Activated T-helper 17 cell treated with anti-CD3 and anti-CD28 coated beads, Interleukin-2, amount 50 U/mL, for 72 hours (primary cell): ENCODE data around the gene NRP1. TPM values are rescaled to one million over a fixed set of nuclear protein-coding genes. Genes with fewer than 3 reads are reported as not detected.
A peak's percentile ranks its signal among the peaks of the same experiment; 100 is the strongest.

ENCODE experiments used
- ATAC-seq: fragments of 150-1000 bp; cut with Tn5 transposase; replicated peaks from 2 replicates; pipeline ENCODE4 v1.10.0; 2021; ENCODE audit warnings: mild to moderate bottlenecking, moderate library complexity
- H3K27ac Mint-ChIP-seq: one replicate; pipeline ENCODE4 v1.8.0; 2022; ENCODE audit warnings: mixed read lengths
- H3K27me3 Mint-ChIP-seq: one replicate; pipeline ENCODE4 v1.8.0; 2022; ENCODE audit warnings: mixed read lengths
- H3K36me3 Mint-ChIP-seq: one replicate; pipeline ENCODE4 v1.8.0; 2022; ENCODE audit warnings: low read depth, mild to moderate bottlenecking, mixed read lengths
- H3K4me1 Mint-ChIP-seq: one replicate; pipeline ENCODE4 v1.8.0; 2022; ENCODE audit warnings: mixed read lengths
- H3K4me3 Mint-ChIP-seq: one replicate; pipeline ENCODE4 v1.8.0; 2022; ENCODE audit warnings: mild to moderate bottlenecking, mixed read lengths
- H3K9me3 Mint-ChIP-seq: one replicate; pipeline ENCODE4 v1.8.0; 2022; ENCODE audit warnings: mixed read lengths
- total RNA-seq, 2 donors: library from RNA; stranded (reverse); gene quantifications; one replicate each; pipeline ENCODE4 v1.2.3, GENCODE V29; 2022

The NRP1 gene
- total RNA-seq, 2 donors from 2014 or later, result 0.90 to 1.2 TPM

DNA sequence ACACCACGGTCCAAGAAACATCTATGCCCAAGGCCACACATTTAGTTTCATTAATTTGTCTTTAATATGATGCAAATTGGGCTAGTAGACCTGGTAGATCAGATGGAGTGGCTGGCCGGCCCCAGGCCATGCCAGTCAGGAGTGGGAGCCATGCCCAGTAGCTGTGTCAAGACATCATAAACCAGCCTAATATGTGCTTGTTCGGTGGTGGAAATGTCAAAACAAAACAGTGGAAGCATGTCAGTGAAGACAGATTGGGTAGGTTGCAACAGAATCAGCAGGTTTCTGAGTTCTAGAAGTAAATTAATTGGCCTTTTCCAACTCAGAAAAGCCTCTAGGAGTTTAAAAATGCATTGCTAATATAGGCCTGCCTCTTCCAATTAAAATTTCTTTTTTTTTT is 124.7 kb downstream of the NRP1 start:
- Mint-ChIP-seq H3K27ac (no peak overlapping the region), H3K27me3 (peaks cover 3% of the 10 kb centered on the region), H3K9me3 (peaks cover 6% of the 10 kb centered on the region), H3K36me3 (no peaks in the 10 kb centered on the region), H3K4me3 (no peak overlapping the region), H3K4me1 (peaks cover 7% of the 10 kb centered on the region)
- ATAC-seq, result no peak

DNA sequence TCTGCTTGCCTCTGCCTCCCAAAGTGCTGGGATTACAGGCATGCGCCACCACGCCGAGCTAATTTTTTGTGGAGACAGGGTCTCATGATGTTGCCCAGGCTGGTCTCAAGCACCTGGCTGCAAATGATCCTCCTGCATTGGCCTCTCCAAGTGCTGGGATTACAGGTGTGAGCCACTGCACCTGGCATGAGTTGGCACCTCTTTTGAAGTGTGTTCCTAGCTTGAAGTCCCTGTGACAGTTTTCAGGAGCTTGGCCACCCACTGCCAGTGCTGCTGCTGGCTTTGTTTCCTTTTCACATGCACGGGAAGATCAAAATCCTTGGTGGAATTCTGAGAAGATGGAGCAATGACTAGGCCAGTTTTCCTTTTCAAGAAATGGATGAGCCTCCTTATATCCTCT is 126.3 kb downstream of the NRP1 start:
- Mint-ChIP-seq H3K4me3 (no peak overlapping the region), H3K9me3 (no peaks in the 10 kb centered on the region), H3K36me3 (no peaks in the 10 kb centered on the region), H3K4me1 (no peaks in the 10 kb centered on the region), H3K27me3 (peaks cover 3% of the 10 kb centered on the region), H3K27ac (no peak overlapping the region)
- ATAC-seq, result no peak

DNA sequence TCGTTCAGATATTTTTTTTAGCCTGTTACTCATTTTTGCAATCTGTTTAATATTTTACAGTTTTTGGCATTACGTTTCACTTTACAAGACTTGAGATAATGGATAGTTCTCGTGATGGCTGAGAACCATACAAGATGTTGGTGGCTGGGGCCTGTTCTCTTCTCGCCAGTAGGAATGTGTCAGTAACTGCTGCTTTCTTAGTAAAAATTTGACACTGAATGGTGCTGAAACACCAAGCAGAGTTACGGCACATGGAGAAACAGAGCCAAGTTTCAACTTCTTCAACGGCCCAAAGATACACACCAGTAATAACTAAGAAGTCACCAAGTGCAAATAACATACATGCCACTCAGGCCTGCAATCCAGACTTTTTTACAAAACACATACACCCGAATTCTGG is 130.4 kb downstream of the NRP1 start:
- Mint-ChIP-seq H3K27ac (no peak overlapping the region), H3K9me3 (no peaks in the 10 kb centered on the region), H3K27me3 (peaks cover 3% of the 10 kb centered on the region), H3K36me3 (no peaks in the 10 kb centered on the region), H3K4me1 (no peaks in the 10 kb centered on the region), H3K4me3 (no peak overlapping the region)
- no peak for ATAC-seq

DNA sequence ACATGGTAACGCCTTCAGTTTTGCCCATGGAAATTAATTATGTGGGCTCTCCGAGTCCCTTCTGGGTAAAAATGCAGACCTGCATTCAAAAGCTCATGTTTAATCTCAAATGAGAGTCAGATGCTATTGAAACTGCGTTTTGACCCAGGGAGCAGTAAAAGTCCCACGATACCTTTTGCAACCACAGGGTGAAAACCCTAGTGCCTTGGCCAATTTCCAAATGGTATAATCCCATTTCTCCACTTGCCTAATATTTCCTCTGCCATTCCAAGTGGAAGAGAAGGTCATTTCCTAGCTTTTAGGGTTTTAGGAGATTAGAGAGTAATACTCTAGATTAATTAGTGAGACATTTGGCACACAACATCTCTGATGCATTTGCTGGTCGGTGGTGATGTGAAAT is 132.5 kb downstream of the NRP1 start:
- Mint-ChIP-seq H3K27ac (no peak overlapping the region), H3K9me3 (no peaks in the 10 kb centered on the region), H3K4me3 (no peak overlapping the region), H3K27me3 (peaks cover 3% of the 10 kb centered on the region), H3K36me3 (no peaks in the 10 kb centered on the region), H3K4me1 (no peaks in the 10 kb centered on the region)
- no peak for ATAC-seq

DNA sequence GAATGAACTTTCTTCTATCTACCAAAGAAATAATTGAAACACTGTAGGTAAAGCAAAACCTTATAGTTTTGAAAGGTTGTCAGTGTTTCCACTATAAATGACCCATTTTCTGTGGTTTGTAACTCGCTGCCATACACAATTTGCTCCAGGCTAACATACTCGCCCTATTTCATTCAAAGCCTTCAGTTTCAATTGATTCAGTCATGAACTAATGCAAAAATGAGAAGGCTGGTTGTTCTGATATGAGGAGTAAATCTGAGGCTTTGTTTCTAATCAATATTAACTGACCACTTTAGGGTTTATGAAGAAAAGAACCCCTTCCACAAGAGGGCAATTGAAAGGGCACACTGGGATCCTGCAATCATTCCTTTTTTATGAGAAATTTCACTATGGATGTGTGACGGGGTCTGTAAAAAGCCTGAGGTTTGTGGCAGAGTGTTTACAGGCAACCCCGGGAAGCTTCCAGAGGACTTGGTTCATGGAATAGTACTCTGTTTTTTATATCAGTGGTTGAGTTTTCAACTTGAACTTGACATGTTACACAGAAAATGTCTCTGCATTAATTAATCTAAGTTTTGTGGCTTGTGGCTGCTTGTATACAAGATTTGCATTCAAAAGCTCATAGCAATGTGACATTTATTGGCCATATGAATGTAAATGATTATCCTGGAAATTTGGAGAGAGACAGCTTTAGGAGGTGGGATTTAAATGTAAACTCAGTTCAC is 133.2 kb downstream of the NRP1 start:
- peaks cover 3% of the 10 kb centered on the region for H3K27me3 Mint-ChIP-seq
- no peaks in the 10 kb centered on the region for H3K36me3 Mint-ChIP-seq
- no peak for ATAC-seq
- no peaks in the 10 kb centered on the region for H3K9me3 Mint-ChIP-seq
- H3K4me1 Mint-ChIP-seq, result no peaks in the 10 kb centered on the region
- H3K4me3 Mint-ChIP-seq, result no peak overlapping the region
- no peak overlapping the region for H3K27ac Mint-ChIP-seq

DNA sequence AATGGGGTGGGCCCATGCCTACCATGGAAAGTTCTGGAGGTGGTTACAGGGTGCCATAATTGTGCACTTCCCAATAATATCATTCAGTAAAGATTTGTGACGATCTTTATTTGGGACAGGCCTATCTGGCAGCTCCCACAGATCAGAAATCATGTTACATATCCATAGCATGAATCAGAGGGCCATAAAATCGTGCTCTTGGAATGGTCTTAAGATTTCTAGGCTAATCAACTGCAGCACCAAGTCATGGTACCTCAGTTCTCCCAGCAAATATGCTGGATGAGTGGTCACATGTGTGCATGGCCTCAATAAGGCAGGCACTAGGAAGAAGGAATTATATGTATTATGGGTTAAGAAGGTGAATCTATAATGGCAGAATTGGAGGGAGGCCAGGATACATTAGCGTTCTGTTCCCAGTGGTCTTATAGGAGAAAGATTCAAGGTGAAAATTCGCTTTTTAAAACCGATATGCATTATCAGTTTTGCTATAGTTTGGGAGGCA is 134.7 kb downstream of the NRP1 start:
- H3K4me3 Mint-ChIP-seq, result no peak overlapping the region
- H3K27ac Mint-ChIP-seq, result no peak overlapping the region
- no peaks in the 10 kb centered on the region for H3K27me3 Mint-ChIP-seq
- H3K36me3 Mint-ChIP-seq, result no peaks in the 10 kb centered on the region
- no peaks in the 10 kb centered on the region for H3K9me3 Mint-ChIP-seq
- no peaks in the 10 kb centered on the region for H3K4me1 Mint-ChIP-seq
- ATAC-seq, result no peak

DNA sequence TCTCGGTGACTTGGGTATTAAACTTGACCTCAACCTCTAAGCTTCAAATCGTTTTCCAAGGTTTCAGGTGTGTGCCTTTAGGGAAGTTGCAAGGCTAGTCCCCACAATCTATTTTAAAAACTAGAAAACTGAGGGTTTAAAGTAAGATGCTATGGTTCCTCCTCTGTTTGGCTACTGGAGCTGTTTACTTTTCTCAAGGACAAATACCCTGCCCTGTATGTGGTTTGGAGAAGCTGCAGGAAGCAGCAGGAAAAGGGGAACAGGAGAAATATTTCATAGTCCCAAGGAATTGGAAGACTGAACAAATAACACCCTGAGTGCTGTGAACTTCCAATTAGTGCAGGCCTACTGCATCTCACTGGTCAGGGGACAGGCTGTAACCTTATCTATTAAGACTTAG is 135.9 kb downstream of the NRP1 start:
- no peaks in the 10 kb centered on the region for H3K4me1 Mint-ChIP-seq
- no peak for ATAC-seq
- no peak overlapping the region for H3K4me3 Mint-ChIP-seq
- H3K27me3 Mint-ChIP-seq, result no peaks in the 10 kb centered on the region
- H3K9me3 Mint-ChIP-seq, result no peaks in the 10 kb centered on the region
- H3K36me3 Mint-ChIP-seq, result no peaks in the 10 kb centered on the region
- H3K27ac Mint-ChIP-seq, result no peak overlapping the region

DNA sequence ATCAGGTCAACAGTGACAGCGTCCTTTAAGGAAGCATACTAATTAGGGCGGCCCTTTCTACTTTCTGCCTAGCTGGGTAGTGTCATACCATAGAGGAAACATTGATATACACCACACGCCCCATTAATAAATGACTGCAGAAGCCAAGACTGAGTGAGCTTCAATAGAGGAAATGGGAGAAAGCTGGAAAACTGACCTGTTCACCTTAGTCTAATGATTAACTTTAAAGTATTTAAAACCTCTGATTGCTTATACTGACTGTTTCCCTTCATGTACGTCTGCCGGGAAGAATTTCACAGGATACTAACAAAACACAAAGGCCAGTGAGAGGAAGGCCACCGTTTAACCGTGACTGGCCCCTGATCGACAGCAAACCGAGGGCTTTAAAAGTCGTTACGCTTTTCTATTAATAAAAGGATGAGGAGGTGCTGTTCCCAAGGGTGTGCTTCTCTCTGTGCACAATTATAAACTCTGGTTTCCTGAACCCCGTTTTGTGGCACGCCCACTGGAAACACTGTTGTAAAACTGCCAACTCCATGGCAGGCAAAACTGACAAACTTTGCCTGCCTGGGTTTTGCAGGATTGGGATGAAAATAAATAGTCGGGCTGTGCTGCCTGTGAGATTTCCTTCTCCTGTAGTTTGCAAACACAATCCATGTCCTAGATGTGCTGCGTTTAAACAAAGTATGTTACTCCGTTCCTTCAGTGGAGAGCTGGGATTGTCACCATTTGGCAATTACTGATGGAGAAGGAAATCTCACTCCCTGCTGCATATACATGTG is 137.6 kb downstream of the NRP1 start:
- Mint-ChIP-seq H3K27ac (no peak overlapping the region), H3K4me1 (no peaks in the 10 kb centered on the region), H3K27me3 (no peaks in the 10 kb centered on the region), H3K4me3 (no peak overlapping the region), H3K9me3 (no peaks in the 10 kb centered on the region), H3K36me3 (no peaks in the 10 kb centered on the region)
- ATAC-seq, result no peak

DNA sequence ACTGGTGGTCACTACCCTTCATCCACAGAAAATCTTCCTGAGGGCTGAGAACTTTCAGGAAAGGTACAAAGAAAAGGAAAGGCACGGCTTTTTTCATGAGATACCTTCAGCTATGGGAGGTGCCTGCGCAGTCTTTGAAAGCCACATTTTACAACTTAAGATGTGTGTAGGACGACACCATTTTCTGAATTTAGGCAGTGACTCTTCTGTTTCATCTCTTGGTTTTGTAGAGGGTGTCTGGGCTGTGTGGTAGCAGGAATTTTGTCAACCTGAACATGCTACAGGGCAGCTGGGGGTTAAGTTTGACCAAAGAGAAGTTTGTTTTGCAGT is 138.1 kb downstream of the NRP1 start:
- H3K27me3 Mint-ChIP-seq, result peaks cover 1% of the 10 kb centered on the region
- H3K4me1 Mint-ChIP-seq, result no peaks in the 10 kb centered on the region
- H3K36me3 Mint-ChIP-seq, result no peaks in the 10 kb centered on the region
- no peak overlapping the region for H3K27ac Mint-ChIP-seq
- no peak for ATAC-seq
- no peak overlapping the region for H3K4me3 Mint-ChIP-seq
- H3K9me3 Mint-ChIP-seq, result no peaks in the 10 kb centered on the region

DNA sequence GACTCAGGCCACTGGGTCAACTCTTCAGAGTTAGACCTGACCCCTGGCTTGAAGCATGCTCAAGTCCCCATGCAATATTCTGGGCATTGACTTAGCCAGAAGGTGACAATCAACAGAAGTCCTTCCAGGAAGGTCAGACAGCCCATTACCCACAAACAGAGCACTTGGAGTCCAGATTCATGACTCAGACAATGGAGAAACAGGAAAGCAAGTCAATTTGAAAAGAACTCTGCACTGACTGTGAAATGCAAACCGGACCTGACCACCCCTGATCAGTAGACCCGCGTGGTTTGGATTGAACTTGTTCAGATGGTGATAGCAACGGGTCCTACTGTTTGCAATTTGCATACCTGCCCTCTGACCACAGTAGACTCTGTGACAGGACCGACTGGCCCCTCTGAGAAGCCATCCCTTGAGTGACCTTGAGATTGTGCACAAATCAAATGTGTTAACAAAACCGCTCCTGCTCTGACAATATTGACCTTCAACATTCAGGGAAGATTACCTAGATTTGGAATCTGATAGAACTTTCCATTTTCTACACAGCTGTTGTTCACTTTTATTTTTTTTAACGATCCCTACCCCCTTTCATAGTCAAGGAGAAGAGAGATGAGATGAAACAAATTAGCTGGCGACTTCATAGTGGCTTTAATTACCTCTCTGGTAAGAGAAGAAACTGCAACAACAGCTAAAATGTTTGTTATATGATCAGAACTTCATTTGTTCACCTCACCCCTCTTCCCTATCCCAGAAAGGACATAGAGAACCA is 138.7 kb downstream of the NRP1 start:
- no peak for ATAC-seq
- Mint-ChIP-seq H3K9me3 (no peaks in the 10 kb centered on the region), H3K36me3 (no peaks in the 10 kb centered on the region), H3K27ac (no peak overlapping the region), H3K4me3 (no peak overlapping the region), H3K4me1 (no peaks in the 10 kb centered on the region), H3K27me3 (peaks cover 4% of the 10 kb centered on the region)

DNA sequence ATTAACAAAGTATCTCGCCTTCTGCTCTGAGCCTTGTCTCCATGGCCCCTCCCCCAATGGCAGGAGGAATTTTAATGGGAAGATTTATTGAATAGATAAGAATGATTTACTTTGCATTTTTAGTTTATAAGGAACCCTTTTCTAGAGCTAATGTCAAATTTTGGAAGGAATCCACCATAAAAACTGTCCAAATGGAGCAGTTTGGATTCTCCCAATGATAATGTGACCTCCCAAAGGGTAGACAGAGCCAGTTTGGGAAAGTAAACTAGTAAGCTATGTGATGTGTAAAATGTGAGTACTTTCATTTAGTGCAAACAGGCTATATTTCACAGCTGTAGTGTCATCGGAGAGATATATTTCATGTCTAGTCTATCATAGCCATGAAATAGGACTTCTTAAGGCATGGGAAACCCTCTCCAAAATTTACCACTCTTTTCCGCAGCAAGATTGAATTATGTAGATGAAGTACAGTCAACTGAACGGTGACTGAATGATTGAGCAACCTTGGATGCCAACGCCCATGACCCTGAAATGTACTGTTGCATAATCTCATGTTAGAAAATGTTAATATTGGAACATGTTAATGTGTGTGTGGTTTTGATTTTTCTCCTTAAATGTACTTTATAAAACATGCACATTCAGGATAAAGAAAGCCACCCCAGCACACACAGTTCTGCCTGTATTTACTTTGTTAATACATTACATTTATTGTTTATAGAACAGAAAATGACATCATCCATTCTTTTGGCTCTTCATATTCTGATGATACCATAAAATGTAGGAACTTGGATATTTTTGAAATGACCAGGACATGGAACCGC is 140.6 kb downstream of the NRP1 start:
- Mint-ChIP-seq H3K27ac (no peak overlapping the region), H3K4me3 (no peak overlapping the region), H3K27me3 (peaks cover 13% of the 10 kb centered on the region), H3K4me1 (no peaks in the 10 kb centered on the region), H3K9me3 (no peaks in the 10 kb centered on the region), H3K36me3 (no peaks in the 10 kb centered on the region)
- no peak for ATAC-seq

DNA sequence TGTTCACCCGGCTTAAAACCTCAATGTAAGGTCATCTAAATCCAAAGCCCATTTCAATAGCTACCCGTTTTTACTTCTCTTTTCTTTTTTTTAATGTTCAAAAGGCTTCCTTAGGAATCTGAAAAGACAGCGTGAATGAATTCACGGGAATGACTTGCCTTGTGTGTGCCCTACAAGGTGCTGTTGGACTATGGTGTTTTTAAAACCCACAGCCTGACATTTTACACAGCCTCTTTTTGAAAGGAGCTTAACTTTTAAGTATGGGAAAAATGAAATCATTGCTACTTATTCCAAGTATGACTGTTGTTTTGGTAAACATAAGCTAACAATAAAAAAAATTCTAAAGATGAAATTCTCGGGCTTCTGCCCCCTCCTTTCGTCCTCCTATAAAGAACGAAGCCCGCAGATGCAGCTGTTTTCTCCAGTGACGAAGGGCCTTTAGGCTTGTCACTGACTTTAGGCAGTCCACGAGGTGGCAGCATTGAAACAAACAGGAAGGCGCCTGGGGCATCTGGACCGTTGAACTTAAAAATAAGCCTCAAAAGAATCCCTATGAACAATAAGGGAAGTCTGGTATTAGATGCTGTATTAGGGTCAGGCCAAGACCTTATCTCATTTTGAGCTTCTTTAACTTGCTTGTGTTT is 141.3 kb downstream of the NRP1 start:
- Mint-ChIP-seq H3K27ac (no peak overlapping the region), H3K4me1 (no peaks in the 10 kb centered on the region), H3K27me3 (peaks cover 14% of the 10 kb centered on the region), H3K36me3 (no peaks in the 10 kb centered on the region), H3K4me3 (no peak overlapping the region), H3K9me3 (no peaks in the 10 kb centered on the region)
- peak; percentile 97 for ATAC-seq

DNA sequence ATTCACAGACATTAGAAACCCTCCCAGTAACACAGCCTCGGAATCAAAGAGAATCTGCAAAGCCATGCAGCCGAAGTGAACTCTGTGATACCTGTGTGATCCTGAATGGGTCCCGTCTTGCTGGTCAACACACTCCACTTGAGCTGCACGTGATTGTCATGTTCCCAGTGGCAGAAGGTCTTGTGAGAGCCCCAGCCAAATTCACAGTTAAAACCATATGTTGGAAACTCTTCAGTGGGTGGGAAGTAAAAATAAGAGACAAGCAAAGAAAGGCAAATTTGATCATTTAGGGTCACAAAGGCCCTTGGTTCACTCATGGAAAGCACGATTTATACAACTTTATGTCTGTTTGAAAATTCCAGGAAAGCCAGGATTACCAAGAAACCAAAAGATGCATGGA is 142.3 kb downstream of the NRP1 start:
- Mint-ChIP-seq H3K27me3 (peaks cover 14% of the 10 kb centered on the region), H3K36me3 (no peaks in the 10 kb centered on the region), H3K9me3 (no peaks in the 10 kb centered on the region), H3K27ac (no peak overlapping the region), H3K4me3 (no peak overlapping the region), H3K4me1 (no peaks in the 10 kb centered on the region)
- ATAC-seq, result no peak

DNA sequence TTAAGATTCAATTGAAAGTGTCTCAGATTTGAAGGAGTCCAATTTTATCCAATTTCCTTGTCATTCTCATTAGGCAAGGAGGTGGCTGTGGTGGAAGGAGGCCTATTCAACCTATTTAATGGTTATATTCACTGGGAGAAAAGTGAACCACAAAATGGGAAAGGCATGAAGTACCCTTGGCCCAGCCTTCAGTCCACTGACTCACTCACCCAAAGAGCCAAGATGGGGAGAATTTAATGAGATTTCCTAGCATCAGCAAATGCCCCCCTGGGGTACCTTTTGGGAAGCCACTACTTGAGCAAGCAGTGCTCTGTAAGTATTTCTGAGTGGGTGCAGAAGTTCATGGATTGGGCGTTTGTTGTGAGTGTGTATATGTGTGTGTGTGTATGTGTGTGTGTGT is 144.1 kb downstream of the NRP1 start:
- Mint-ChIP-seq H3K9me3 (no peaks in the 10 kb centered on the region), H3K4me1 (no peaks in the 10 kb centered on the region), H3K27me3 (peaks cover 14% of the 10 kb centered on the region), H3K4me3 (no peak overlapping the region), H3K27ac (no peak overlapping the region), H3K36me3 (no peaks in the 10 kb centered on the region)
- ATAC-seq, result no peak
